GM18511 (cell line): ENCODE measurements around the gene SYPL1.

Experiments
- ATAC-seq: cut with Tn5 transposase; IDR thresholded peaks from one replicate; pipeline ENCODE4 v1.9.1; 2021; ENCODE audit warnings: mild to moderate bottlenecking, moderate library complexity; ENCODE audit not compliant: unreplicated experiment

The SYPL1 gene

GRCh38 chr7:106068986-106069385 lies 43.1 kb downstream of the SYPL1 start:
- no peak for ATAC-seq

DNA sequence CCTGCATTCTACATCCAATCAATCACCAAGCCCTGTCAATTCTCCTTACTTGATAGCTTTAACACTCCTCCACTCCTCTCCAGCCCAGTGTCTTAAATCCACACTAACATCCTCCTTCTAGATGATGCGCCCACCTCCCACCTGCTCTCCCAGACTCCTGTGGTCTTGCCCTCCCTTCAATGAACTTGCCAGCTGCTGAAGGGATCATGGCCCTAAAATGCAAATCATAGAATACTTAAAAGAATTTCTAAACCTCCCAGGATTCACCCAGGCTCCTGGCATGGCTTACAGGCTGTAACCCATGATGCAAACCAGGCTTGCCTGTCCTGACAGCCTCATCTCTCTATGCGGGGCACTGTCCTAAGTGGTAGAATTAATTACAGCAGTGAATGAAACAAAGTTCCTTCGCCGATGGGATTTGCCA lies 43.6 kb downstream of the SYPL1 start:
- no peak for ATAC-seq

DNA sequence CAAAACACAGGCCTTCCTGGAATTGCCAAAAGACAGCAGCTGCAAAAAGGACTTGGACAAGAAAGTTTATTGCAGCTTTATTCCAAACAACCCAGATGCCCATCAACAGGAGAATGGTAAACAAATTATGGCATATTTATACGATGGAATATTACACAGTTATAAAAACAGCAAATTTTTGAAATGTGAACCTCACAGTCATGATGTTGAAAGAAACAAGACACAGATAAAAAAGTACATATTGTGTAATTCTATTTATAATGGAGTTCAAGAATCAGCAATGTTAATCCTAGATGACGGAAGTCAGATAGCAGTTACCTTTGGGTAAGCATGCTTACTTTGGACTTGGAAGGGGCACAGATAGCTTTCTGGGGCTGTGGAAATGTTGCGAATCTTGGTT lies 44.4 kb downstream of the SYPL1 start:
- ATAC-seq: no peak

- no peak for ATAC-seq
These were observed 46.3 kb downstream of the SYPL1 start for GRCh38 chr7:106065575-106066500.

- no peak for ATAC-seq
These were observed 47.1 kb downstream of the SYPL1 start for GRCh38 chr7:106064771-106065574.

GRCh38 chr7:106064316-106064715 lies 47.8 kb downstream of the SYPL1 start:
- no peak for ATAC-seq

DNA sequence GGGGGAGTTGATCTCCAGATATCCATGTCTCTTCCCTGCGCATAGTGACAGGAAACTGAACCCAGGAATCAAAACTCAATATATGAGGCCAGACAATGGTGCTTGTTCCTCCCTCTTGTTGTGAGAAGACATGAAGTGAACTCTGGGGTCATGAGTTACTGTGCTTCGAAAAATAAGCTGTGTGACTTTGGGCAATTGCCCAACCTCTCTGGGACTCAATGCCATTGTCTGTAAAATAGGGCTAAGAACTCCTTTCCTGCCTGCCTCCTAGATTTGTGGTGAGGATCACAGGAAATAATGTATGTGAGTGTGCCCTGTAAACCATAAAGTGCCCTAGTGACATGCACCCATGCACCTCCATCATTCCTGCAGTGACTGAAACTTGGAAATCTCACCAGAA lies 48.4 kb downstream of the SYPL1 start:
- no peak for ATAC-seq

DNA sequence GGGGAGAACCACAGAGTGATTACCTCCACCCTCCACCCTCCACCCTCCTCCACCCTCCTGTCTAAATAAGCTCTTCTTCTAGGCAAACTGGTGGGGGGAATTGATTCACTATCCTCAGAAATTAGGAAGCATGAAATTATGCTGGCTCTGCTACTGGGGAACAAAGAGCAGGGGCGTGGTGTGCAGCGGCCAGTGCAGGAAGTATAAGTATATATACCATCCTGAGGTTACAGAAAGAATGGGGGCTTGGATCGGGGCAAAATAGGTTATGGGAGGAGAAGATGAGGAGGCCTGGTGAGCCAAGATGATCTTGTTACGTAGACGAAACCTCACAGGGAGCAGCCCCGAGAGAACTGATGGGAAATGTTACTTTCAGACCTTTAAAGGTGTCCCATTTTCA lies 49.1 kb downstream of the SYPL1 start:
- no peak for ATAC-seq

DNA sequence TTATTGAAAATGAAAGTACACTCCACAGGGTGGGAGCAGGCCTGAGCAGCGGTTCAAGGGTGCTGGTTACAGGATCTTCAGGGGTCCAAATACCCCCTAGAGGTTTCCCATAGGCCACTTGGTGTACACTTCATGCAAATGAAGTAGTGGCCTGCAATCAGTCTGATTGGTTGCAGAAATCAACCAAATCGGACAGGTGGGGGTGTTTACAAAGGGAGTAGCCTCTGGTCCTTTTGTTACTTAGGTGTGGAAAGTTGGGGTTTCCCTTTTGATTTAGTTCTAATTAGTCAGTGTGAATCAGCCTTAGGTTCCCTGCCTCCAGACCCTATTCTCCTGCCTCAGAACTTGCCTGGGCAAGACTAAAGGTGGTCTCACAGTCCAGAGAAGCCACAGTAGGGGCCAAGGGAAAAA lies 49.6 kb downstream of the SYPL1 start:
- no peak for ATAC-seq

DNA sequence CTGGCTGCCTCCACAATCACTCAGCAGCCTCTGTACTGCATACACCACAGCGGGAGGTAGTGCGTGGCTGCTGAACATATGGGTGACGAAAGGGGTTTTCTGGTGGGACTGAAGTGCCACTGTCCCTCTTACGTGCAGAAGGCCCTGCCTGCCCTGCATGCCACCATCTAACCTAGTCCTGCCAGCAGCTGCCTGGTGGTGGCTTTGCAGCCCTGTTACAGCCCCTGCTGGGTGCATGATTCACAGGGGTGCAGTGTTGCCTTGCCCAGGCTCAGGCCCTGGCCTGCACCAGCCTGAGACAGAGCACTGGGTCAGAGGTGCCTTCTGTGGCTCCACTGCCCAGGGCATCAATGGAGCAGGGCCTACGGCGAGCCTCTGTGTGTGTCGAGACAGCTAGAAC lies 50.1 kb downstream of the SYPL1 start:
- ATAC-seq: no peak

DNA sequence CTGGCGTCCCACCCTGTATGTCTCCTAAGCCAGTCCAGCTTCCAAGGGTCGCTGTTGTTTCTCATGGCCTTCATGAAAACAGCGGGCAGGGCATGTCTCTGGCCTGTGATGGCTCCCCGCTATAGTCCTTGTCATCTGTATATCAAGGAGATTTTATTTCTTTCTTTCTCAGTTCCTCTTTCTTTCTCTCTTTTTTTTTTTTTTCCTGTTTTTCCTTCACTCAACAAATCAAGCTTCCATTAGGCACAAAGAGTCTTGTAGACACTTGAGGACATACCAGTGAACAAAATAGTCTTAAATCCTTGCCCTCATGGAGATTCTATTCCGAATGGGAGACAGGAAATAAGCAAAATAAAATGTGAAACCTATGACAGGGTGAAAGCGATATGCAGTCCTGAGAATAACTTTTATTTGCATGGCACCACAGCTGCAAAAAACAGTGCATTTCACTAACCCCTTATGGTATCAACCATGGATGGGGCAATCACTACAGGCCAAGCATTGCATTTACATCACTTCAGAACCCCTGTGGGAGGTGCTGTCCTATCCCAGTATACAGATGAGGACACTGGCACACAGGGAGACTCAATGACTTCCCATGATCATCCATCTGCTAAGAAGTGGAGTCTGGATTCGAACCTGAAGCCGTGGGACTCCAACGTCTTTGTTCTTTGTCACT lies 50.7 kb downstream of the SYPL1 start:
- peak; percentile 33 for ATAC-seq

- no peak for ATAC-seq
These were observed 51.7 kb downstream of the SYPL1 start for GRCh38 chr7:106060394-106060920.

GRCh38 chr7:106059556-106059955 lies 52.6 kb downstream of the SYPL1 start:
- no peak for ATAC-seq

GRCh38 chr7:106058928-106059324 lies 53.2 kb downstream of the SYPL1 start:
- no peak for ATAC-seq

DNA sequence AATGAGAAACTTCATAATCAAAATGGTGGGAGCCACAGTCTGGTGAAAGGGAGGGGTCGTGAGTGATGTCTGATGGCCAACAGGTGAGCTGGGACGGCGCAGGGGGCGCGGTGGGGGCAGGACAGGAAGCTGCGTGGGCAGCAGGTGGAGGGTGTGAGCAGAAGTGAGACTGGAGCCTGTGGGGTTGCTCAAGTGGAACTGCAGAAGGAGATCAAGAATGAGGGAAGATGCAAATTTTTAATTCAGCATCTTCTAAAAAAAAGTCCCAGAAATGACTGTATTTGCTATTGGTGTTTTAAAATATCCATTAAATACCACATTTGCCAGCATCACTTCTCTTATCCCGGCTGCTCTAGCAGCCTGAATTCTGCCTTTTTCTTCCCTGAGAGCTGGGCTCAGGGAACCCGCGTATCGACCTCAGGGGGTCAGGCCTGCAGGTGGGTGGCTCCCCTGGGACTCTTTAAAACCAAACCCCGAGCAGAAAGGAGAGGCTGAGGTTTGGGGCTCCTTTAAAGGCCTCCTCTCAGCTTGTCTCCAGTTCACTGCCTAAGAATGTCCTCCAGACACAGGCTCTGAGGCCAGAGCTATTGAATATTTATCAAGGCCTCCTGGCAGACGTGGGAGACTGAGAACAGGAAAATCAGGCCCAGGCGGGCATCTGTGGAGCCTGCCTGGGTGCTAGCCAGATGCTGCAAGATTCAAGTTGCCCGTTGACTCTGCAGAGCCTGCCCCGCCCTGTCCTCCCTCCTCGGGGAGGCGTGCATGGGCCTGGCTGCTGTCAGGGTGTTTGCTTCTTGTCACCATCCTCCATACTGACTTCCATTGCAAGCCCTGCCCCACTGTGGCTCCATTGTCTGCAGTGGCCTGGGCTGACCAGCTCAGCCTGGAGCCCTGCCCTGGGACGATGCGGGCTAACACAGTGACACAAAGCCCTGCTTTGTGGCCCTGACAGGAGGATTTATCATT lies 53.9 kb downstream of the SYPL1 start:
- ATAC-seq: peak; percentile 71

DNA sequence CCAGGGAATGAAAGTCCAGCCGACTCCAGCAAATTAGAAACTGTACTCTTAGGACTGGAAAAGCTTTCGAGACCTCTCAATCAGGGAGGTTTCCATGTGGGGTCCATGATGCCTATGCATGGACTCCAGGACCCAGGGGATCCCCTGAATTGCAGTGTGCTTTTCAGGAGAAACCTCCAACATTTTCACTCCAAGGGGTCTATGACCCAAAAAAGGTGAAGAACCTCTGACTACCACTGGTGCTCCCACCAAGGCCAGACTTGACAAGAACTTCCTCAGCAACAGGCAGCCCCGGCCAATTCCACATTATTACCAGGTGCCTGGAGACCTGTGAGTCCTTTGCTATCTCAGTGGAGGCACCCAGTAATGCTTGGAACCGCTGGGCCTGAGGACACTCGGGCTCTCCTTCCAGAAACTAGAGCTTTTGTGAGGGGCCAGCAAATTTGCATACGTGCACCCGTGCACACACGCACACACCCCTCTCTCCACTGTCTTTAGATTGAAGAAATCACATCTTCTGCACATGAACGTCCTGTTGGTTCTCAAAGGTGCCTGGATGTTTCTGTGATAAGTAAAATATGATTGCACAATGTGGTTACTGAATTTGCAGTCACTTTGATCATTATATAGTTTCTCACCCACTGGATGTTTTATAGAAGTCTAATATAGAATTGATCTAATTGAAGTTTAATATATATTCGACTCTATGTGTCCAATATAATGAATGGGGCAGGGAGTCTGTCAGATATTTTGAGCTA lies 54.7 kb downstream of the SYPL1 start:
- peak; percentile 15 for ATAC-seq

DNA sequence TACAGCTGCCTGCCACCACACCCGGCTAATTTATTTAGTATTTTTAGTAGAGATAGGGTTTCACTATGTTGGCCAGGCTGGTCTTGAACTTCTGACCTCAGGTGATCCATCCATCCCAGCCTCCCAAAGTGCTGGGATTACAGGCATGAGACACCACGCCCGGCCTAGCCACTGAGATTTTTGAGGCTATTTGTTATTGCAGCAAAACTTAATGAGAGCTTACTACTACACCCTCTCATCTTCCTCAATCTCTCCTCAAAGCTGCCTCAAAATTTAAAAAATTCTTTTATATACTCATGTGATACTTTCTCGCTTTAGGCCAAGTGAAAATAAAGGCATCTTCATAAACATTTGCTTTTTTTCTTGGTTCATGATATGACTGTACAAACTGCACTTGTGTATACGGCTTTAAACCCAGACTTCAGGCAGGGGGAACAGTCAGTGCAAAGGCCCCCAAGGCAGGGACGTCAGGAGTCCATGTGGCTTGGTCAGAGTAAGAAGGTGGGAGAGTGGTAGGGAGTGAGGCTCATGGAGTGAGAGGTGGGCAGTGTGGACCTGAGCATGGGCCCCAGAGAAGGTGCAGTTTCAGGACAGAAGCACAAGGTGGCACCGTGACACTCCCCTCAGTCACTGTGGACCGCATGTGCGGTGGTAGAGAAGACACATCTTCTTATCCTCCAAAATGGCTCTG lies 55.5 kb downstream of the SYPL1 start:
- ATAC-seq: peak; percentile 38

- no peak for ATAC-seq
These were observed 57.1 kb downstream of the SYPL1 start for GRCh38 chr7:106054971-106055532.
